Measurements from ENCODE around the gene TRRAP.

DNA sequence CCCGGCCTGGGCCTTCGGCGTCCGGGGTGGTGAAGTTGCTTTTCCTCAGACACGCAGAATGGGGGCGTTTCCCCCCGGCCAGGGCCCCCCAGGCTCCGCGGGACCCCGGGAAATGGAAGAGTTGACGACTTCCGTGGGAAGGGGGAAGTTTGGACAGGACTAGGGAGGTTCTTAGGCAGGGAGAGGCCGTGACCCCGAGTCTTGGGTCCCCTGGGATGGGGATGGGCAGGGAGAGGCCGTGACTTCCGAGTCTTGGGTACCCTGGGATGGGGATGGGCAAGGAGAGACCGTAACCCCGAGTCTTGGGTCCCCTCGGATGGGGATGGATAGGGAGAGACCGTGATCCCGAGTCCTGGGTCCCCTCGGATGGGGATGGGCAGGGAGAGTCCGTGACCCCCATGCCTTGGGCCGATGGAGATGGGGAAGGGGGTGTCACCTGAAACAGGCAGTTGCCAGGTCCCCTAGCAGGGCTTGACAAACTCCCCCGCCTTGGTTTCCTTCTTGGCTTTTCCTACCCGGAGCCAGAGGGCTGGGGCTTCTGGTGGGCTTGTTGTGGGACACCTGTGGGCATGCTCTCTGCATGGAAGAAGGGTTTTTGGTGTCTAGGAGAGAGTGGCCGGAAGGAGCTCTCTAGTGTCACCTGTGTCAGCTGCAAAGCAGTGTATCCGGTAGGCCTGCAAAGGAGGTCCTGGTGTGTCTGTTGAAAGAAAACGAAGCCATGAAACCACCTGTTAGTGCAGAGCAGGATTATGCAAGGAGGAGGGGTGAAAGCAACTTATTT, 1.1 kb downstream of the TRRAP start:
- TF ChIP-seq ZNF248 (tag by site-specific recombination; IDR thresholded peaks at IDR 0.05): no peak
- TF ChIP-seq GLIS2 (tag by site-specific recombination; IDR thresholded peaks at IDR 0.05): no peak
- TF ChIP-seq MEIS1 (CRISPR knock-in tag; IDR thresholded peaks at IDR 0.05; ENCODE audit: borderline replicate concordance): no peak
- no peak for TF ChIP-seq ZNF239 (tag by site-specific recombination; IDR thresholded peaks at IDR 0.05)
- TF ChIP-seq ZNF350 (tag by site-specific recombination; IDR thresholded peaks at IDR 0.05): no peak

Data from HEK293 (cell line).